Measurements from ENCODE around the gene TBKBP1. TPM values are rescaled to one million over a fixed set of nuclear protein-coding genes. Genes with fewer than 3 reads are reported as not detected.

Gene TBKBP1
- total RNA-seq, 4 donors from 2014 or later = 2.4 to 14.7 (median 5.0) TPM

- TF ChIP-seq, protein P1, sequence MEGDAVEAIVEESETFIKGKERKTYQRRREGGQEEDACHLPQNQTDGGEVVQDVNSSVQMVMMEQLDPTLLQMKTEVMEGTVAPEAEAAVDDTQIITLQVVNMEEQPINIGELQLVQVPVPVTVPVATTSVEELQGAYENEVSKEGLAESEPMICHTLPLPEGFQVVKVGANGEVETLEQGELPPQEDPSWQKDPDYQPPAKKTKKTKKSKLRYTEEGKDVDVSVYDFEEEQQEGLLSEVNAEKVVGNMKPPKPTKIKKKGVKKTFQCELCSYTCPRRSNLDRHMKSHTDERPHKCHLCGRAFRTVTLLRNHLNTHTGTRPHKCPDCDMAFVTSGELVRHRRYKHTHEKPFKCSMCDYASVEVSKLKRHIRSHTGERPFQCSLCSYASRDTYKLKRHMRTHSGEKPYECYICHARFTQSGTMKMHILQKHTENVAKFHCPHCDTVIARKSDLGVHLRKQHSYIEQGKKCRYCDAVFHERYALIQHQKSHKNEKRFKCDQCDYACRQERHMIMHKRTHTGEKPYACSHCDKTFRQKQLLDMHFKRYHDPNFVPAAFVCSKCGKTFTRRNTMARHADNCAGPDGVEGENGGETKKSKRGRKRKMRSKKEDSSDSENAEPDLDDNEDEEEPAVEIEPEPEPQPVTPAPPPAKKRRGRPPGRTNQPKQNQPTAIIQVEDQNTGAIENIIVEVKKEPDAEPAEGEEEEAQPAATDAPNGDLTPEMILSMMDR (IDR thresholded peaks at IDR 0.05; ENCODE audit: low read depth) = no peak
These were observed 42.3 kb upstream of the TBKBP1 start for GRCh38 chr17:47651704-47652103.

- TF ChIP-seq, protein P1 (IDR thresholded peaks at IDR 0.05; ENCODE audit: low read depth) = no peak
These were observed 41.4 kb upstream of the TBKBP1 start for GRCh38 chr17:47652570-47652969.

DNA sequence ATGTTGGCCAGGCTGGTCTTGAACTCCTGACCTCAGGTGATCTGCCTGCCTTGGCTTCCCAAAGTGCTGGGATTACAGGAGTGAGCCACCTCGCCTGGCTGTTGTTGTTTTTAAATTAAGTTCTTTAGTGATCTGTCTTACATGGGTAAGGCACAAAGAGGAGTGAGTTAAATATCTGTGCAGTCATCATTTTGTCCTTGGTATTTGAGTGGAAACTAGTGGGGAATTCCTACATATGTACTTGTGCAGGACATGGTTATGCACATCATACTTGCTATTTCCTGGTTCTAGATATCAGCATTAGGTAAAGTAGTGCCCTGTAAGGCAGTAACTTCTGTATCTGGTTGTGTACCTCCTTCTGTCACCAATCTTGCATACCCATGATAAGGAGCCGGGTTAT lies 40.5 kb upstream of the TBKBP1 start:
- TF ChIP-seq, protein P1 (IDR thresholded peaks at IDR 0.05; ENCODE audit: low read depth) = no peak

DNA sequence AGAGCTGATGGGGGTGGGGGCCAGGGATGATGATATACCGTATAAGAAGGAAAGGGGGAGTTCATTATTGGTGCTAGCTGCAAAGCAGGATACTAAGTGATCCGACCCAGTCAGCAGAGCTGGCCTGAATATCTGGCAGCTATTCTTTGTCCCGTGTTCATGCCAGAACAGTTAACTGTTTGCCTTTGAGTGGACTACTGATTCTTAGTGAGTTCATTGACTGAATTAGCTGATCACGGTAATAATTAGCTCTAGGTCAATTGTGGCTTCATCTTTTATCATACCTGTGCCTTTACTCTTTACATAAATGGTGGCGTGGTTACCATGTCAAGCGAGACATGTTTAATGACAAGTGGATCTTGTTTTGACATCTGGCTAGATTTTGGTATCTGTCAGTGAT lies 39.0 kb upstream of the TBKBP1 start:
- TF ChIP-seq, protein P1 (IDR thresholded peaks at IDR 0.05; ENCODE audit: low read depth) = no peak

DNA sequence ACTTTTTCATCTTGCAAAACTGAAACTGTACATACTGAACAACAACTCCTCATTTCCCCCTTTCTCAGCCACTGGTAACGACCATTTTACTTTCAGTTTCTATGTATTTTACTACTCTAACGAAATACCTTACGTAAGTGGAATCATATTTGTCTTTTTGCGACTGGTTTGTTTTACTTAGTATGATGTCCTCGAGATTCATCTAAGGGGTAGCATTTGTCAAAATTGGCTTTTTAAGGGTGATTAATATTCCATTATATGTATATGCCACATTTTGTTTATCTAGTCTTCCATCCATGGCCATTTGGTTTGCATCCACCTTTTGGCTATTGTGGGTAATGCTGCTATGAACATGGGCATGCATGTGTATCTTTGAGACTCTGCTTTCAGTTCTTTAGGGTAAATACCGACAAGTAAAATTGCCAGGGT lies 33.9 kb upstream of the TBKBP1 start:
- TF ChIP-seq, protein P1 (IDR thresholded peaks at IDR 0.05; ENCODE audit: low read depth) = no peak

DNA sequence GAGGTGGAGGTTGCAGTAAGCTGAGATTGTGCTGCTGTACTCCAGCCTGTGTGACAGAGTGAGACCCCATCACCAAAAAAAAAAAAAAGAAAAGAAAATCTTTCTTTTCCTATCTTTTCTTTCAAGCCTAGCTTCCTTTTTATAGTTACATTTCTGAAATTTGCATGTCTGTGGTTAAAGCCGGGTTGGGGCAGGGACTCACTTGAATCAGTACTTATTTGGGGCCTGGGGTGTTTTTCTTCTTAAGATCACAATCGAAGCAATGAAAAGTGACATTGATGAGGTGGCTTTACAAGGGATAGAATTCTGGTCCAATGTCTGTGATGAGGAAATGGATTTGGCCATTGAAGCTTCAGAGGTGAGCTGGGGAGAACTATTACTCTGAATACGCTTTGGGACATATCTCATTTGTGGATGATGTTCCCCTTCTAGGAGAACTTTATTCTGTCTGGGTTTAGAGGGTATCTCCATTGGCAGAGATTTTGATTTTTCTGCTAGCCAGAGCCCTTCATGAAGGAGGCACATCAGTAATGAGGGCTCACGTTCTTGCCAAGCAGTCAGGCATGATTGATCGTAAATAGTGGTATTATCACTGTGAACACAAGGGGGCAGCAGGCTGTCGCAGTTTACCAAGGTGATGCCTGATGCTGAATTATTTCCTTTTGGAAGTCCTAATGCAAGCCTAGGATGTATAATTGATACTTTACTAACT lies 29.9 kb upstream of the TBKBP1 start:
- TF ChIP-seq, protein P1 (IDR thresholded peaks at IDR 0.05; ENCODE audit: low read depth) = no peak

- TF ChIP-seq, protein P1 (IDR thresholded peaks at IDR 0.05; ENCODE audit: low read depth) = no peak
These were observed 29.4 kb upstream of the TBKBP1 start for GRCh38 chr17:47664624-47664941.

Data from subcutaneous adipose tissue (tissue), 4 donors.